Keratinocyte (primary cell): ENCODE measurements around the gene OVCH1.

Experiments used
- EZH2 ChIP-seq: IDR thresholded peaks from one replicate; pipeline ENCODE4 v1.6.1; 2012; ENCODE audit warnings: inconsistent platforms, mild to moderate bottlenecking, low read length, moderate library complexity
- TF ChIP-seq, protein P1 (sequence below), 3 experiments: IDR thresholded peaks in 1 of 3; conservative IDR thresholded peaks in 1 of 3; optimal IDR thresholded peaks in 1 of 3; 2 replicates in 2 of 3; 3 replicates in 1 of 3; pipeline versions ENCODE3 to v1.5.1; 2011; ENCODE audit warnings: low read length in 3 of 3, mild to moderate bottlenecking in 3 of 3, moderate library complexity in 2 of 3, control low read depth in 1 of 3, inconsistent platforms in 1 of 3; ENCODE audit not compliant: insufficient read depth in 2 of 3; ENCODE audit errors: extremely low read depth in 1 of 3

DNA sequence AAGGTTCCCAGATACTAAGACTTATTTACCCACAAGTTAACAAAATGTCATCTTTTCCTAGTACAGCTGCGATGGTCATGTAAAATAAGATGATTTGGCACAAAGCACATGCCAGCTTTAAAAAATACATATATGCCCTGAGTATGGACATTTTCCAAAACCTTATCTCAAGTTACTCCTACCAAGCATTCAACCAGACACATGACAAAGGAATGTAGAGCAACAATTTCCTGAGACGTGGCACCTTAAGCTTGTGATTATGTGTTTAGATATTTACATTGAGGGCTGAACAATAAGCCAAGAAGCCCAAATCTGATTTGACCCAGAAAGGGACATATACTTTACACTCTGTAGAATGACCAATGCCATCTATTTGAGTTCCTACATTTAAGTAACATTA is 24.5 kb upstream of the OVCH1 start:
- TF ChIP-seq, protein P1, sequence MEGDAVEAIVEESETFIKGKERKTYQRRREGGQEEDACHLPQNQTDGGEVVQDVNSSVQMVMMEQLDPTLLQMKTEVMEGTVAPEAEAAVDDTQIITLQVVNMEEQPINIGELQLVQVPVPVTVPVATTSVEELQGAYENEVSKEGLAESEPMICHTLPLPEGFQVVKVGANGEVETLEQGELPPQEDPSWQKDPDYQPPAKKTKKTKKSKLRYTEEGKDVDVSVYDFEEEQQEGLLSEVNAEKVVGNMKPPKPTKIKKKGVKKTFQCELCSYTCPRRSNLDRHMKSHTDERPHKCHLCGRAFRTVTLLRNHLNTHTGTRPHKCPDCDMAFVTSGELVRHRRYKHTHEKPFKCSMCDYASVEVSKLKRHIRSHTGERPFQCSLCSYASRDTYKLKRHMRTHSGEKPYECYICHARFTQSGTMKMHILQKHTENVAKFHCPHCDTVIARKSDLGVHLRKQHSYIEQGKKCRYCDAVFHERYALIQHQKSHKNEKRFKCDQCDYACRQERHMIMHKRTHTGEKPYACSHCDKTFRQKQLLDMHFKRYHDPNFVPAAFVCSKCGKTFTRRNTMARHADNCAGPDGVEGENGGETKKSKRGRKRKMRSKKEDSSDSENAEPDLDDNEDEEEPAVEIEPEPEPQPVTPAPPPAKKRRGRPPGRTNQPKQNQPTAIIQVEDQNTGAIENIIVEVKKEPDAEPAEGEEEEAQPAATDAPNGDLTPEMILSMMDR (optimal IDR thresholded peaks at IDR 0.05 in 1 of 3, IDR thresholded peaks at IDR 0.05 in 1 of 3, conservative IDR thresholded peaks at IDR 0.05 in 1 of 3; ENCODE audit: extremely low read depth in 1 of 3, insufficient read depth in 2 of 3, low read length in 3 of 3): no peak
- no peak for TF ChIP-seq EZH2
